Measurements from ENCODE around the gene CAMK4. TPM values are rescaled to one million over a fixed set of nuclear protein-coding genes. Genes with fewer than 3 reads are reported as not detected.

CAMK4 gene
- total RNA-seq, 4 donors from 2014 or later: 0.19 to 1.1 (median 0.56) TPM

GRCh38 chr5:111383288-111383970, 159.2 kb downstream of the CAMK4 start:
- no peak for TF ChIP-seq CTCF (IDR thresholded peaks at IDR 0.05; ENCODE audit: low read depth)

GRCh38 chr5:111384220-111384619, 160.0 kb downstream of the CAMK4 start:
- TF ChIP-seq CTCF (IDR thresholded peaks at IDR 0.05; ENCODE audit: low read depth): no peak

GRCh38 chr5:111385051-111385450, 160.9 kb downstream of the CAMK4 start:
- TF ChIP-seq CTCF (IDR thresholded peaks at IDR 0.05; ENCODE audit: low read depth): no peak

- TF ChIP-seq CTCF (IDR thresholded peaks at IDR 0.05; ENCODE audit: low read depth): no peak
Measured at GRCh38 chr5:111385970-111386831, 162.0 kb downstream of the CAMK4 start.

GRCh38 chr5:111386832-111387162, 162.6 kb downstream of the CAMK4 start:
- no peak for TF ChIP-seq CTCF (IDR thresholded peaks at IDR 0.05; ENCODE audit: low read depth)

GRCh38 chr5:111387361-111387760, 163.2 kb downstream of the CAMK4 start:
- no peak for TF ChIP-seq CTCF (IDR thresholded peaks at IDR 0.05; ENCODE audit: low read depth)

GRCh38 chr5:111389390-111390082, 165.4 kb downstream of the CAMK4 start:
- TF ChIP-seq CTCF (IDR thresholded peaks at IDR 0.05; ENCODE audit: low read depth): no peak
